GM19397 (cell line): ENCODE results near the gene CHRM1.

Source experiments
- ATAC-seq: cut with Tn5 transposase; IDR thresholded peaks from one replicate; pipeline ENCODE4 v1.9.1; 2021; ENCODE audit warnings: mild to moderate bottlenecking, moderate library complexity; ENCODE audit not compliant: unreplicated experiment

CHRM1 gene

GRCh38 chr11:62925745-62926679 lies 4.8 kb upstream of the CHRM1 start:
- no peak for ATAC-seq

GRCh38 chr11:62925308-62925707 lies 4.1 kb upstream of the CHRM1 start:
- no peak for ATAC-seq

- no peak for ATAC-seq
Measured at GRCh38 chr11:62923601-62924411, 2.6 kb upstream of the CHRM1 start.

GRCh38 chr11:62922653-62923431 lies 1.7 kb upstream of the CHRM1 start:
- no peak for ATAC-seq

GRCh38 chr11:62922189-62922589 lies 1.0 kb upstream of the CHRM1 start:
- no peak for ATAC-seq

- no peak for ATAC-seq
Measured at GRCh38 chr11:62921573-62922188, 518 bp upstream of the CHRM1 start.

GRCh38 chr11:62919898-62920640 lies 1.1 kb downstream of the CHRM1 start:
- ATAC-seq = no peak

GRCh38 chr11:62919476-62919875 lies 1.7 kb downstream of the CHRM1 start:
- no peak for ATAC-seq

- ATAC-seq = no peak
Measured at GRCh38 chr11:62918531-62918930, 2.6 kb downstream of the CHRM1 start.

GRCh38 chr11:62917906-62918502 lies 3.2 kb downstream of the CHRM1 start:
- no peak for ATAC-seq

- ATAC-seq = no peak
Measured at GRCh38 chr11:62914416-62914815, 6.7 kb downstream of the CHRM1 start.

- ATAC-seq = no peak
Measured at GRCh38 chr11:62912268-62912667, 8.9 kb downstream of the CHRM1 start.

GRCh38 chr11:62911137-62912130 lies 9.7 kb downstream of the CHRM1 start:
- no peak for ATAC-seq

- no peak for ATAC-seq
Measured at GRCh38 chr11:62910141-62910882, 10.9 kb downstream of the CHRM1 start.

- ATAC-seq = no peak
Measured at GRCh38 chr11:62909107-62909894, 11.9 kb downstream of the CHRM1 start.

GRCh38 chr11:62908468-62909072 lies 12.6 kb downstream of the CHRM1 start:
- ATAC-seq = no peak
